Stimulated activated CD8-positive, alpha-beta memory T cell treated with anti-CD3 and anti-CD28 coated beads, Interleukin-12 subunit alpha, Interleukin-12 subunit beta, amount 100 ng/mL, for 4 hours (primary cell): ENCODE results near the gene HS3ST6.
"Not testable (repeated sequence)": the region's sequence is repeated elsewhere in the genome, so short reads cannot be mapped to it uniquely, and the experiment has no call there.

Source experiments
- DNase-seq: peaks from one replicate; pipeline ENCODE4 v3.0.0-alpha.2; 2020; ENCODE audit warnings: low read depth

The HS3ST6 gene

DNA sequence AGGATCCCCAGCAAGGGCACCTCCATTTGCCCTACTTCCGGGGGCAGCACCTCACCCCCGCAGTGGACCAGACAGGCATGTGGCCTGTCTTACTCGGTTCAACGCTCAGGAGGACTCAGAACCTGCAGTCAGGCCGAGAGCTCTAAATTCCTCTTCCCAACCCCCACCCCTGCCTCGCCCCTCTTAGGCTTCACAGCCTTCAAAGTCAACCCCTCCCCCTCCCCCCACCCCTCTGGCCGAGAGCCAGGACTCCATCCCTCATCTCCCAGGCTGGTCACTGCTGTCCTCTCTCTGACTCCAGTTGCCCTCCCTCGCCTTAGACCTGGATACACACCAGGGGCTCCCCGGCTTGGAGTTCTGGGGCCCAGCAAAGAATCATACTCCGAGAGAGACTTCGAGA is 8.1 kb upstream of the HS3ST6 start:
- DNase-seq, result no peak

DNA sequence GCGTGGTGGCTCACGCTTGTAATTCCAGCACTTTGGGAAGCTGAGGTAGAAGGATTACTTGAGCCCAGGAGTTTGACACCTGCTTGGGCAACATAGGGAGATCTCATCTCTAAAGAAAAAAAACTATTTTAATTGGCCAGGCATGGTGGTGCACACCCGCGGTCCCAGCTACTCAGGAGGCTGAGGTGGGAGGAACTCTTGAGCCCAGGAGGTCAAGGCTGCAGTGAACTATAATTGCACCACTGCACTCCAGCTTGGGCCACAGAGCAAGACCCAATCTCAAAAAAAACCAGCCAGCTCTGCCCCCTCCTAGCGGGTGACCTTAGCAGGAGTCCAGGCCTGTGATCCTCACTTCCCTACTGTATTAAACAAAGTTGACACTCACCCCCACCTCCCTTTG is 5.9 kb upstream of the HS3ST6 start:
- DNase-seq, result no peak

DNA sequence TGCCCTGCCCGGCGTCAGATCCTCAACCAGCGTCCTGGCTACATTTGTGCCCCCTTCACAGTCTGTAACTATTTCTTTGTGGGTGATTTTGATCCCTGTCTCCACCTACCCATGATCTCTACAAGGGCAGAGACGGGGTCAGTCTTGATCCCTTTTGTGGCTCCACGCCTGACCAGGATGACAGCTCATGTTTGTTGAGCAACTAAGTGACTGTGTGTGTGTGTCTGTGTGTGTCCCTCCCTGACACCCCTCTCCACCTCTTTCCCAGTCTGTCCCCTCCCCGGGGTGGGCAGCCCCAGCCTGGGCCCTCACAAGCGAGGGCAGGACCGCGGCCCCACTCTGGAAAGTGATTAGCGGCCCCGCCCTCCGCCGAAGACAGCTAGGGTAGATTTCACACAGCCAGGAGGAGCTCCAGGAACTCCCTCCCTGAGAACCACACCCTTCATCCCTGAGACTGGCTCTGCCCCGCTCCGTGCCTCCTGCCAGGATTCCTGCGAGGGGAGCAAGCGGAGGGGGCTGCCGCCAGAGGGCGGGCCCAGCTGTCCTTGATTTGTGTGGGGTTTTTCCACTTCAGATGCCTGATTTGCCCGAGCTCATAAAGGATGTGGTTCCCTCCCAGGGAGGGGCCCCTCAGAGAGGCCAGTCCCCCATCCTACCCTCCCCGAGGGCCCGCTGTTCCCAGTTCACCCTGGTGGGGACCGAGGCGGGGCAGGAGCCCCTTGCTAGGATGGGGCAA is 5.3 kb upstream of the HS3ST6 start:
- no peak for DNase-seq

DNA sequence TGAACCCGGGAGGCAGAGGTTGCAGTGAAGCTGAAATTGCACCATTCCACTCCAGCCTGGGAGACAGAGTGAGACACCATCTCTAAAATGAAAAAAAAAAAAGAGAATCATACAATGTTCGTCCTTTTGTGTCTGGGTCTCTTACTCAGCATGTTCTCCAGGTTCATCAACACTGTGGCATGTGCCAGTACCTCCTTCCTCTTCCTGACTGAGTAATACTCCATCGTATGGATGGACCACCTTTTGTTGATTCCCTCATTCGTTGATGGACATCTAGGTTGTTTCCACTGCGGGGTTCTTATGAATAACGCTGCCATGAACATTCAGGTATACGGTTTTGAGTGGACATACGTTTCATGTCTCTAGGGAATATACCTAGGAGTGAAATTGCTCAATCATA is 4.1 kb upstream of the HS3ST6 start:
- no peak for DNase-seq

DNA sequence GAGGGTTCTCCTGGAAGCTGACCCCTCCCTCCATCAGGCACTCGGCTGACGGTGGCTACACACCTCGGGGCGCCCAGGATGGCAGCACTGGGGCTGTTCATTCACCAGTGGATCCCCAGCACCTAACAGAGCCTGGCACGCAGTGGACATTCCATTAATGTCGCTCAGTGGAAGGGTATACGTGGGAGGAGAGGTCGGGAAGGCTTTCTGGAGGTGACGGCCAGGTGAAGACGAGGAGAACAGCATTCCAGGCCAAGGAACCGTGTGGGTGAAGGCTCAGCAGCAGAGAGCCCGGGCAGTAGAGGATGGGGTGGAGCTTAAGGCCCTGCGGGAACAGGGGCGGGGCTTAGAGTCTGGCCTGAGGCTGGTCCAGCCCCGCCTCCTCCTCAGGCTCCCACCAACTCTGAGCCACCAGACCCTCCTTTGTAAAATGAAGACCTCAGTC is 2.5 kb upstream of the HS3ST6 start:
- no peak for DNase-seq

DNA sequence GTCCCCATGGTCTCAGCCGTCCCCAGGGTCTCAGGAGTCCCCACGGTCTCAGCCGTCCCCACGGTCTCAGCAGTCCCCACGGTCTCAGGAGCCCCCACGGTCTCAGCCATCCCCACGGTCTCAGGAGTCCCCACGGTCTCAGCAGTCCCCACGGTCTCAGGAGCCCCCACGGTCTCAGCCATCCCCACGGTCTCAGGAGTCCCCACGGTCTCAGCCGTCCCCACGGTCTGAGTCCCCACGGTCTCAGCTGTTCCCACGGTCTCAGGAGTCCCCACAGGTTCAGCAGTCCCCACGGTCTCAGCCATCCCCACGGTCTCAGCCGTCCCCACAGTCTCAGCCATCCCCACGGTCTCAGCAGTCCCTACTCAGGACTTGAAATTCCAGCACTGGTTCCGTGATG is 1.9 kb upstream of the HS3ST6 start:
- DNase-seq, result not testable (repeated sequence)

DNA sequence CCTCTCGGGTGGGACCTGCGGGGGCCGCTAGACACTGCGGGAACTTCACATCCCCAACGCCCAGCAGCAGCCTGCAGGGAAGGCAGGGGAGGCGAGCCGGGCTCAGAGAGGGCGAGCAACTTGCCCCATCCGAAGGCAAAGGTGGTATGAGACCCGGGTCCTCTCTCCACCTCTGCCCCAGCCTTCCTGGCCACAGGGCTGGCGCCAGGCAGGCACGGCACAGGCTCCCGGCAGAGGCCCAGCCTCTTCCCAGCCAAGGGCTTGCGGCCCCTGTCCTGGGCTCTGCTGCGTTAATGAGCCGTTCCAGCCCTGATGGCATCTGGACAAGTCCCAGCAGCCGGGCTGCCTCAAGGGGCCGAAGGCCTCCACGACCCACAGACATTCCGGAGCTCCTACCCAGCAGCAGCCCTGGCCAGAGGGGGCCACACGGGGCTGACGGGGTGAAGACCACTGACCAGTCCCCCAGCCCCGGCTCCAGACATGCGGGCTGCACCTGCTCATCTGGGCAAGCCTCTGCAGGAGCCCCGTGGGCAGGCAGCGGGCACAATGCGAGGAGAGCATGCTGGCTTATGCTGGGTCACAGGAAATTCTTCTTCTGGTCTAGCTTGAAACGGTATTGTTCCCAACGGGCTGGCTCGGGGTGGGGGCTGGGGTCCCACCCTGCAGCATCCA is 1.2 kb upstream of the HS3ST6 start:
- DNase-seq, result no peak

DNA sequence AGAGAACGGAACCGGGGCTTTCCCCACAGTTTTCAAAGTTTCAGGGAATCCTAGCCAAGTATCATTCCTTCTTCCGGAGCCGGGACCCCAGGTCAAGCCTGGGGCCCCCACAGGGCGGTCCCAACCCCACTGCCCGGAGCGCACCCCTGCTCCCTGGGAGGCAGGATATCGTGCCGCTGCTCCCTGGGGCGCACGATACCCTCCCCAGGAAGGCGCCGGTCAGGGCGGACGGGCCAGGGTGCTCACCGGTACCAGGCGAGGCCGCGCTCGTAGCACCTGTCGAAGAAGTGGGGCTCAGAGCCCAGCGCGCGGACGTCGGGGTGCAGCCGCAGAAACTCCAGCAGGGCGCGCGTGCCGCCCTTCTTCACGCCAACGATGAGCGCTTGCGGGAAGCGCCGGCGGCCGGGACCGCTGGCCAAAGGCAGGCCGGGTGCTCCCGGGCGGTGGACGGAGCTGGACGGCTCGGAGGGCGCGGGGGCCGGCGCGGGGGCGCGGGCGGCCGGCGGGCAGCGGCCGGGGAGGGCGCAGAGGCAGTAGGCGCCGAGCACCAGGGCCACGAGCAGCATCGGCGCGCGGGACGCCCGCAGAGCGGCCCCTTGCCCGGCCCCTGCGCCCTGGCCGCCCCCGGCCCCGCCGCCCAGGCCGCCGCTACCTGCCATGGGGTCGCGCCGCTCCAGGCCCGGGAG is 407 bp downstream of the HS3ST6 start:
- DNase-seq, result no peak

DNA sequence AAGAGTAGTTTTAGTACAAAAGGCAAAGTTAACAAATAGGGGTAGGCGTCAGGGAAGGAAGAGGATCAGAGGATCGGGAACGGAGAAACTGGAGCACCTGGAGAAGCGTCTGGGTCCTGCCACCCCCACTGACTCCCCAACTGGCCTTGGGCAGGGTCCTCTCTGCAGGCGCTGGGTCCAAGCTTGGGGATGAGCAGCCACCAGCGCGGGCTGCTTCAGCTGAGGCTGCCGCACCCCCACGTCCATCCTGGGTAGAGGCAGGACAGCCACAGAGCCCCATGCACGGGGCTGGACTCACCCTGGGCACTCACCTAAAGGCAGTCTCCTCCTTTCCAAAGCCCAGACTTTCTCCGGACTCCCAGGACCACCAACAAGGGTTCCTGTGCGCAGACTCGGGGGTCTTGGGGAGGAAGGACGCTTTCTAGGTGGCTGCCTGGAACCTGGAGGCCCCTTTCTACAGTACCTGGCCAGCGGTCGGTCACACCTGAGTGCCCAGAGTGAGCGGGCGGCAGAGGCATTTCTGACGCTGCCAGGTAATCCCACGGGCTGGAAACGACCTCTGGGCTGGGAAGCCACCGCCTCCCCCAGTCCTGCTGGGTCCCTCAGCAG is 1.1 kb downstream of the HS3ST6 start:
- DNase-seq, result no peak

DNA sequence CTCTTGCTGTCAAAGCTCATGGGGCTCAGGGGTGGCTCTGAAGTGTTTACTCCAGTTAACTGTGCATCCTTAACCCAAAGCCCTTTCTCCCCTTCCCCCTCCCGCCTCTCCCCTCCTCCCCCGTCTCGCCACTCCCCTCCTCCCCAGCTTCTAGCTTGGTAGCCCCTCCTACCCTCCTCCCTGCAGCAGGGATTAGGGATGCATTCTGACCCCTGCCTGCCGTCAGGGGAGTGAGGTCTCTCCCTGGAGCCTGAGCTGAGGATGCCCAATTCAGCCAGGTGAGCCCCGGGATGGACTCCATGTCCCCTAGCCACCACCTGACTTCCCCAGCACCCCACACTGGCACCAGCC is 1.6 kb downstream of the HS3ST6 start:
- DNase-seq, result no peak

DNA sequence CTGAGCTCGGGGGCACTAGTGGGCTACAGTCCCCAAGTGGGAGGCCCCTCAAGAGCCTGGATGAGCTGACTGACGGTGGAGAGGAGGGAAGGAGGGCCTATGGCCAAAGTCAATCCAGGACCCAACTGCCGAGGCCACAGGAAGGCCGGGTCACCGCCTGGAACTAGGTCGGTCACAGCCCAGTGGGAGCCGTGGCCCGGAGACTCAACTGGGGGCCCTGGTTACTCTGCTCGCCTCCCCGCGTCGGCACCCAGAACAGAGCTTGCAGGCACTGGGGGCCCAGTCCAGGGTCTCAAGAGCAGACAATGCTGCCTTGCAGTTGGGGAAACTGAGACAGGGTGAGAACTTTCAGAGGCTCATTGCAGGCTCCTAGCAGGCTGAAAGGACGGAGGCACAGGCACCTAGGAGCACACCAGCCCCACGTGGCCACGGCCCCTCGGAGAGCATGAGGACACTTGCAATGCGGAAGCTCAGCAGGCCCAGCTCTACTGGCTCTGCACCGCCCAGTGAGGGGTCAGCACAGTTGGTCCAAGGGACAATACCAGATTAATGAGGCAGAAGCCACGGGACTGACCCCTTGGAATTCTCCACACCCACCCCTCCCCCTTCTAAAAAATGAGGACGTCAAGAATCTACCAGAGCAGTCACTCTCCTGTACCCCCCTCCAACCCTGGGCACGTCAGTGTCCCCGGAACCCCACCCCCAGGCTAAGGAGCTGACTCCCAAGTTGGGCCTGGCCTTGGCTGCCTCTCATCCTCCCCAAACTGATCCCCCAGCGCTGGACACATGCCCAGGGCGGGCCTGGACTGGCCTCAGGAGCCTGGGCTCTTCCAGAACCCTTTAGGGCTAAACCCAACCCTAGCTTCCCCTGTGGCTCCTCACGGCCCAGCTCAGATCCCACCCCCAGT is 2.2 kb downstream of the HS3ST6 start:
- DNase-seq, result no peak

DNA sequence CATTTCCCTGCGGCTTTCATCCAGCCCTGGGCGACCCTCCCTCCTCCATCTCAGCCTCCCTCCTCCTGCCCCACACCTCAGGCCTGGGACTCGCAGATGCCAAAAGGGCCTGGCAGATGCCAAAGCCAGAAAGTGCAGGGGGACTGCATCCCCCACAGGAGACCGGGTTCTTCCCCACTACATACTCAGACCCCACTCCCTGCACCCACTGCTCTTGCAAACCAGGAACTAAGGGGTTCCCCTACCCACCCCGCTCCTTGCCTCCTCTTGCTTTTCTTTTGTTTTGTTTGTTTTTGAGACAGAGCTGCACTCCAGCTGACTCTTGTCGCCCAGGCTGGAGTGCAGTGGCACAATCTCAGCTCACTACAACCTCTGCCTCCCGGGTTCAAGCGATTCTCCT is 3.2 kb downstream of the HS3ST6 start:
- no peak for DNase-seq

DNA sequence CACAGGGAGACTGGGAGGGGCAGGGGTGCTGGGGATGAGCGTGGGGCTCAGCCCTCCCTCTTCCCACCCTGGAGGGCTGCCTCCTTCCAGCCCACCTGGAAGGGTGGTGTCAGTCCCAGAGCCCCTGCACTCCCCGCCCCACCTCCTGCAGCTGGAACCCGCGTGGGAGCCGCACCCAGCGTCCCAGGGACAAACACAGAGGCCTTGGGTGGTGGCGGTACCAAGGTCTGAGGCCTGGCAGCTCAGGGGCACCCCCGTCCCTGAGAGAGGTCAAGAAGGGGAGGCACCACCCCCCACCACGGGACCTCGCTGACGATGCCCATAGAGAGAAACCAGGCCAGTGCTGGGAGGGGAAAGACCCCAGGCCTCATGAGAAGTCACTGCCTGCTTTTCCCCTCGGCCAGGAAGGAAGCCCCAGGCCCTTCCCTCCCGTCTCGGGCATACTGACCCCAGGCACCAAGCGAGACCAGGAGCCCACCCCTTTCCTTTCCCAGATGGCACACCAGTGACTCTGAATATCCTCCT is 4.1 kb downstream of the HS3ST6 start:
- DNase-seq, result no peak

DNA sequence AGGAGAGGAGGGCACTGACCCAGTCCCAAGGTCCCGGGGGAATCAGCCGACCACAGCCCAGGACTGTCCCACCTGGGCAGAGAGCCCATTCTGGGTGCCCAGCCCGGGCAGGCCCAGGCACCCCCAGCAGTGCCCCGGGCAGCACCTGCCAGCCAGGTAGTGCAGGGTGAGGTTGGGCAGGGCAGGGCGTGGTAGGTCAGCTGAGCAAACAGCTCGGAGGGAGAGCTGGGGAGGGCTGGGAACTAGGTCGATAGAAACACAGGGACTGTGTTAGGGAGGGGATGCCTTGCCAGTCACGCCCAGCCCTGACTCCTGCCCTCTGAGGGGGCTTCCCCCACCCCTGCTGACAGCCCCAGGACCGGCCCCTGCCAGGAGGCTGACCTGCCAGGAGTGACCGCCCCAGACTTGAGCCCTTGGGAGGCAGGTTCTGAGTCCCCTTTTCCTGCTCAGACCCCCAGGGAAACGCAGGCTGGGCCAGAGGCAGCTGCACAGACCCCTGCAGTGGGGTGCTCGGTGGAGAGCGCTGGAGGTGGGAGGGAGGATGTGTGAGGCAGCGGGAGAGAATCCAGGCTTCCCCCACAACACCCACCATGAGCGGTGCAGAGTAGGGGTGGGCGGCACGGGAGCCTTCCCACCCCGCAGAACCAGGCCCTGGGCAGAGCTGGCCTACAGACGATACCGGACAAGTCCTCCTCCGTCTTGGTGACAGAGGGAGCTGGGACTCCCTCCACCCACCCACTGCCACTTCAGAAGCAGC is 4.7 kb downstream of the HS3ST6 start:
- DNase-seq, result no peak

DNA sequence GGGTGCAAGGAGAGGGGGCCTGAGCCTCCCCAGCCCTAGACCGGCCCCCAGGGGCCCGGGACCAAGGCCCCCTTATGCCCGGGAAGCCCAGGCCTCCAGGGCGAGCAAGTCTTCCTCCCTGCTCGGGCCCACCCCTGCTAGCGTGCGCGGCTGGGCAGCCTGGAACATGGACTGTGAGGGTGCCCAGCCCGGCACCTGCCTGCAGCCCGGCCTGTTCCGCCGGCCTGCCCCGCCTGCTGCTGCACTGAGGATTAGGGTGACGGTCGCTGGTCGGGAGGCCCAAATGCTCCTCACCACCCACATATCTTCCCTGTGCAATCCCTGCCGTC is 6.0 kb downstream of the HS3ST6 start:
- DNase-seq, result no peak

DNA sequence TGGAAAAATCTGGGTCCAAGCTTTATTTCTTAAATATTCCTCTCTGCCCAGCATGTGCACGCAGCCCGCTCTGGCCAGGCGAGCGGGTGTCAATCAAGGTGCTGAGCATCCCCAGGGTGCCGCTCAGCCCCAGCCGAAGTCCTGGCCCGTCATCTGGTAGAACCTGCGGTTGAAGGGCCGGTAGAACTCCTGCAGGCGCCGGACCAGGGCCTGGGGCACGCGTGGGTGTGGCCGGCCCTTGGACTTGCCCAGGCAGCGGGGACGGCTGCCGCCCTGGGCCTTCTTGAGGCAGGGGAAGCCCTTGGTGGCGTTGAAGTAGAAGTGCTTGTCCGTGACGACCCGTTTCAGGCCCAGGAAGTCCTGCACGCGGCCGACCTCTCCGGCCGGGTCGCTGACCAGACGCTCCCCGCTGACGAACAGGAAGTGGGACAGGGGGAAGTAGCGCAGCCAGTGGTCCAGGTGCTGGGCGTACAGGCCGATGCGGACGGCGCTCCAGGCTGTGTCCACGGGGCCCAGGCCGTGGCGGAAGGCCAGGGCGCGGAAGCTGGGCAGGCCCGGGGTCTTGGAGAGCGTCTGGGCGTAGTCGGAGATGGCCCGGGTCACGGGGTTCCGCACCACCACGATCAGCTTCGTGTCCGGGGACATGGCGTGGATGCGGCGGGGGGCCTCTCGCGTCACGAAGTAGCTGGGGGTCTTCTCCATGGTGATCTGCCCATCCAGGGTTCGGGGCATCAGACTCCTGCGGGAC is 6.6 kb downstream of the HS3ST6 start:
- no peak for DNase-seq

DNA sequence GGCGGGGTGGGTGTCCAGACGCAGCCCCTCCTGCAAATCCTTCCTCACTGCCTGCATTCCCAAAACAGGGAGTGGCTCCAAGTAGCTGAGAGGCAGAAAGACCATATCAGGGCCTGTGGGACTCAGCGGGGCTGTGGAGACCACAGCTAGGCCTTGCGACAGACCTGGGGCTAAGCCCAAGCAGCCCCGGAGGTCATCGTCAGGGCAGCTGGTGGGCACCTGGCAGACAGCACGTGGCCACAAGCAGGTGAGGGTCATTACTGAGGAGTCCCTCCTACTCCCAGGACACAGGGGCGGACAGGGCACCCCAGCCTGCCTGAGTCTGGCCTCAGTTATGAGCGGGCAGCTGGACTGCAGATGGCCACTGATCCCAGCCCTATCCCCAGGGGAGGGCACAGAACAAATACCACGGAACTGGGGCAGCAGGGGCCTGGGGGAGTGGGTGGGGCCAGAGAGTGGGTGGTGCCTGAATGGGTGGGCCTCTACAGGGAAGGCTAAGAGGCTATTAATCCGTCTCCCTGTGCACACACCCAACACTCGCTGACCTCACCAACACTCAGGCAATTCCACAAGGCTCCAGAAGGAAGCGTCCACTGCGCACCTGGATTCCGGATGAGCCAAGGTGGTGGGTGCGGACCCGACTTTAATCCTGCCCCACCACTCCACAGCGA is 8.5 kb downstream of the HS3ST6 start:
- no peak for DNase-seq

DNA sequence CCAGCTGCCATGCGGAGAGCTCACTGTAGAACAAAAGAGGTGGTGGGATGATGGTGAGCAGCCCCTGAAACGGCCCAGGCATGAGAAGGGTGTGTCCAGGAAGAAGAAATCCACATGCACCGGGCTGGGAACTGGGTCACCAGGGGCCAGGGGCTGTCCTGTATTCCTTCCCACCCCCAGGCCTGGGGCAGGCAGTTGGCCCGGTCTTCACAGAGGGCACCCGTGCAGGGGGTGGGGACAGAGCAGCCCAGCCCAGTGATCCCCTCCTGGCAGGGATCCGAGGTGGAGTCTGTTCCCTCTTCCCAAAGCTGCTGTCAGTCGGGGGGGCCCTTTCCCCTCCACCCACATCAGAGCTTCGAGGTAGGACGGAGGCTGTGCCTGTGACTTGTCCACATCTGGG is 9.2 kb downstream of the HS3ST6 start:
- DNase-seq, result no peak

DNA sequence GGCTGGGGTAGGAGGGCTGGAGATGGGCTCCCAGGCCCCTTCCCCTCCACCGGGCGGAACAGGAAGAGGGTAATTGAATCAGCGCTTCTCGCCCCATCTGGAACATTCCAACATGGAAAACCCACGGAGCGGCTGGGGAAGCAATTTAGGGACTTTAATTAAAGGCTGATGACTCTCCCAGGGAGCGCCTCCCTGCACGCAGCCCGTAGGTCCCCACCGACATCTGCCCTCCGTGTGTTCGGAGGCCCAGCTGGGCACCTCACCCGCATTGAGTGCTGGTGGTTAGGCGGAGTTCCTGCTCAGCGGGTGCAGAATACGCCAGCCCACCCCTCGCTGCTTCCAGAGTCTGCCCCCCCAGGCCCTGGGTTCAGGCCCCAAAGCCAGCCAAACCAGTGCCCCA is 10.0 kb downstream of the HS3ST6 start:
- DNase-seq, result no peak
